ENCODE measurements around the gene EPHB3. TPM values are rescaled to one million over a fixed set of nuclear protein-coding genes. Genes with fewer than 3 reads are reported as not detected.

EPHB3 gene
- total and polyA plus RNA-seq, 7 donors: 1.6 to 20.2 (median 1.9) TPM

DNA sequence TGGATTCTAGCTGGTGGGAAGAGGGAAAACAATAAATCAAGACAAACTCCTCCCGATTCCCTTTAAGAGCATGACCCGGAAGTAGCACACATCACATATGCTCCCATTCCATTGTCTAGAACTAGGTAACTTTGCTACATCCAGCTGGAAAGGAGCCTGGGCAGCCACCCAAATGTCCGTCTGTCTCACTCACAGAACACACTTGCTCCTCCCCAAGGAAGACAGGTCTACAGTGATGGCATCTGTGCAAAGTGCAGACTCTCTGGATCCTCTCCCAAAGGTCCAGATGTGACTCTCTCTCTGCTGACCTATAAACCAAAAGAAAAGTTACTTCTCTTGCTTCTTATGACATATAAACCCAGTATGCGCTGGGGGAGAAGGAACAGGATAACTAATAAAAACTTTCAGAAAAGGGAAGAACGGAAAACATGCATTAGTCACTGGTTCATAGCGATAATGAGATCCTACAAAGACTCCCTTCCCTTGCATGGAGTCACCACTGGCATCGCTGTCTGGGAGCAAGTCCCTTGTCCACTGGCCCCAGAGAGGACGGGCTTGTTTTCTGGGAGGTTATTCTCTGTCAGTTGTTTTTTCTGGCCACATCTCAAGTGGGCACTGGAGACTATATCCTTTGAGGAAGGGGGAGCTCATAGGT lies 29.8 kb upstream of the EPHB3 start:
- H3K9me3 ChIP-seq: no peaks in the 10 kb centered on the region
- peaks cover 0 to 4% (median 0%) of the 10 kb centered on the region in 4 donors for H3K4me1 ChIP-seq
- DNase-seq: peak; percentile 12
- 50 to 61% methylated on average over 8 of the region's 8 CpGs for WGBS, 2 donors
- H3K27ac ChIP-seq: no peak overlapping the region
- H3K36me3 ChIP-seq: no peaks in the 10 kb centered on the region
- intact Hi-C loops (cut with DNase I): no loop called here
- H3K27me3 ChIP-seq: peaks cover 0 to 52% (median 0%) of the 10 kb centered on the region in 3 donors
- TF ChIP-seq POLR2AphosphoS5 (IDR thresholded peaks at IDR 0.05) (no peak), EP300 (IDR thresholded peaks at IDR 0.05) (no peak), POLR2A (IDR thresholded peaks at IDR 0.05) (no peak)
- TF ChIP-seq, protein P1, sequence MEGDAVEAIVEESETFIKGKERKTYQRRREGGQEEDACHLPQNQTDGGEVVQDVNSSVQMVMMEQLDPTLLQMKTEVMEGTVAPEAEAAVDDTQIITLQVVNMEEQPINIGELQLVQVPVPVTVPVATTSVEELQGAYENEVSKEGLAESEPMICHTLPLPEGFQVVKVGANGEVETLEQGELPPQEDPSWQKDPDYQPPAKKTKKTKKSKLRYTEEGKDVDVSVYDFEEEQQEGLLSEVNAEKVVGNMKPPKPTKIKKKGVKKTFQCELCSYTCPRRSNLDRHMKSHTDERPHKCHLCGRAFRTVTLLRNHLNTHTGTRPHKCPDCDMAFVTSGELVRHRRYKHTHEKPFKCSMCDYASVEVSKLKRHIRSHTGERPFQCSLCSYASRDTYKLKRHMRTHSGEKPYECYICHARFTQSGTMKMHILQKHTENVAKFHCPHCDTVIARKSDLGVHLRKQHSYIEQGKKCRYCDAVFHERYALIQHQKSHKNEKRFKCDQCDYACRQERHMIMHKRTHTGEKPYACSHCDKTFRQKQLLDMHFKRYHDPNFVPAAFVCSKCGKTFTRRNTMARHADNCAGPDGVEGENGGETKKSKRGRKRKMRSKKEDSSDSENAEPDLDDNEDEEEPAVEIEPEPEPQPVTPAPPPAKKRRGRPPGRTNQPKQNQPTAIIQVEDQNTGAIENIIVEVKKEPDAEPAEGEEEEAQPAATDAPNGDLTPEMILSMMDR (IDR thresholded peaks at IDR 0.05): no peak
- no peak overlapping the region for H3K4me3 ChIP-seq

DNA sequence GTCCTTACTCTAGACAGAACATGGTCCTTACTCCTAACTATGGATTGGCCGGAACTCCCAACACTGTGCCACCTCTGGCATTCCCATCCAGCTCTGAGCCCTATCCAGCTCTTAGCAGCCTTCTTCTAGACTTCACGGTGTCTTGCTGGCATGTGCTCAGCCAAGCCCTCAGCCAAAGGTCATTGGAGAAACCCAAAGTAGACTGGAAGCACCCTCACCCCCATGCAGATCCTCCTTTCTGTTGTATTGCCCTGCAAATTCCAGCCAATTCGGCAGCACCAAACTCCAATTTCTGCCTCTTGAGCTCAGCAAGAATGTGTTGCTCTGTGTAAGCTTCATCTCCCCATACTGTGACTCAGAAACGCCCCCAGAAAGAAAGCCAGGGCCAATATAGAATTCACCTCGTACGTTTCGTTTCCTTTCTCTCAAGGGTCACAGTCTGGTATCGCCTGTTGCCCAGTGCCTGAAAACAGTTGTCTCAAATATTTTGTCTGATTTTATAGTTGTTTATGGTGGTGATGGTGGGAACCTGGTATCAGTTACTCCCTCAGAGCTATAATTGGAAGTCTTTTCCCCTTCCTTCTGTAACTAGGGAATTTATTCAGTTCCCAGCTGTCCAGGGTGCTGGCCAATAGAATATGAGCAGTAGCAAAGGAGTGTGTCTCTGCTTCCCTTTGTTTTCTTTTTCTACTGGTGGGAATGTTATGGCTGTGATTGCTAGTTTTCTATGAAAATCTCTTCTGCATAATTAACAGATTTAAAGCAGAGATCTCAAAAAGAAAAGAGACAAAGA lies 28.4 kb upstream of the EPHB3 start:
- peak; percentile 5 for DNase-seq
- H3K27me3 ChIP-seq: peaks cover 0 to 43% (median 0%) of the 10 kb centered on the region in 3 donors
- H3K27ac ChIP-seq: no peak overlapping the region
- no peaks in the 10 kb centered on the region for H3K9me3 ChIP-seq
- peaks cover 0 to 4% (median 0%) of the 10 kb centered on the region in 4 donors for H3K4me1 ChIP-seq
- H3K4me3 ChIP-seq: no peak overlapping the region
- 83 to 89% methylated on average over 8 of the region's 8 CpGs for WGBS, 2 donors
- intact Hi-C loops (cut with DNase I): no loop called here
- H3K36me3 ChIP-seq: no peaks in the 10 kb centered on the region
- TF ChIP-seq, protein P1 (IDR thresholded peaks at IDR 0.05): no peak
- TF ChIP-seq POLR2A (IDR thresholded peaks at IDR 0.05) (no peak), EP300 (IDR thresholded peaks at IDR 0.05) (no peak), POLR2AphosphoS5 (IDR thresholded peaks at IDR 0.05) (no peak)

DNA sequence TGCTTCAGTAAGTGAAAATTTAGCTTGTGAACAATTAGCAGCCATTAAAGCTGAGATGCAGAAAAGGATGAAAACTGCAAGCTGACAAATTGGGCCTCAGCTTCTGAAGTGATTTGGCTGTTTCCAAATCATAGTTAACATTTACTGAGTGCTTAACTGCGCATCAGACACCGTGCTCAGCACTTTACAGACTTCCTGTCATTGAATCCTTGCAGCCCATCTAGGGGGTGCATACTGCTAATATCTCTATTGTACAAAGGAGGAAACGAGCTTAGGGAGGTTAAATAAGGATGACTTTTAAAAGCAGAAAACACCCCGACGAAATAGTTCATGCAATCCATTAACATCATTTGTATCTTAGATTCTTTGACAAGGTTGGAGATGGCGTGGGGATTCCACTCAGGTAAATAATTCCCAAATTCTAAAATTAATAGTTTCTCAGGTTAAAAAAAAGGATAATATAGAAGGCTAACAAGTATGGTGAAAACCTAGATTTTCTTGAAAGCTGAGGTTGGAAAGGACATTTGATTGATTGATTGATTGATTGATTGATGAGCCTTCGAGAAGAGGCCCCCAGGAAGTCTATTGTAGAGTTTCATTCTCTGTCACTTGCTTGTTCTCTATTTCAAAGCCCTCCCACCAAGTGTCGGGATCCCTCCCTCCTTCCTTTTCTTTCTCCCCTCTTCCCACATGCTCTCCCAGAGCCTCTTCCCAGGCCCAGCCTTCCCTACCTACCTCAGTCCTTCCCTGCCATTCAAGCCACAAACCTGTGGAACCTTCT lies 23.5 kb upstream of the EPHB3 start:
- Histone ChIP-seq H3K9me3 (no peaks in the 10 kb centered on the region), H3K4me1 (no peaks in the 10 kb centered on the region), H3K27ac (no peak overlapping the region), H3K36me3 (no peaks in the 10 kb centered on the region), H3K4me3 (no peak overlapping the region), H3K27me3 (peaks cover 0 to 49% (median 14%) of the 10 kb centered on the region in 3 donors)
- peak; percentile 7 for DNase-seq
- 60 to 82% methylated on average over 8 of the region's 8 CpGs for WGBS, 2 donors
- TF ChIP-seq, protein P1 (IDR thresholded peaks at IDR 0.05): no peak
- TF ChIP-seq POLR2A (IDR thresholded peaks at IDR 0.05): no peak
- no peak for TF ChIP-seq POLR2AphosphoS5 (IDR thresholded peaks at IDR 0.05)
- no peak for TF ChIP-seq EP300 (IDR thresholded peaks at IDR 0.05)
- intact Hi-C loops (cut with DNase I): no loop called here

DNA sequence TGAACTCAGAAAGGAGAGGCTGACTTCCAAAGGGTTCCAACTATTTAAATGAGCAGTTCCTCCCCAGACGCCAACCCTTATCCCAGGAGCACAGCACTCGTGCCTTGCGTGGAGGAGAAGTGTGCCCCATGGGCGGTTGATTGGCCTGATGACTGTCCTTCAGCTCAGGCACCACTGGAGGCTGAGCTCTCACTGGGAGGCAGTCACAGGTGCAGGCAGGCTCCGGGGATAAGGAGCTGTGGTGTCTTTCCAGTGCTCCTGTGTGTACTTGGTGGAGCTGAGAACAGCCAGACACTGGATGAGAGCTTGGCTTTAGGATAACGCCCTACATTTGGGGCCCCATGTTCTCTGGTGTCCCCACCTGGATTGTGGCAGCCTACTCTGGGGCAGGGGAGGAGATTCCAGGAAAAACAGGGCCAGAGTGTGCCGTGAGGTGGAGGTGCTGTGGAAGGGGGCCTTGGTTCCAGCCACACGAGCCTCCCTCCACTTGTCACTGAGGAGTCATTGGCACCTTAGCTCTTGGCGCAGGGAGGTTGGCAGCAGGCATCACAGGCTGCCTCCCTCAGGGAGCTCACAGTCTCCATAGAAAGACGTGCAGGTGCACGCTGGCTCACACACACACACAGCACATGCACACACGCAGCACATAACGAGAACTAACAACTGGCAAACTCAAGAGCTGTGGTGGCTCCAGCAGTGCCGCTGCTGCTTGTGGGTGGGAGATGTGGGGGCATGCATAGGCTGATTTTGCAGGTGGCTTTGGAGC lies 22.7 kb upstream of the EPHB3 start:
- intact Hi-C loops (cut with DNase I): no loop called here

More for the DNA sequence above, 22.7 kb upstream of the EPHB3 start:
- 79 to 90% methylated on average over 14 of the region's 14 CpGs for WGBS, 2 donors
- Histone ChIP-seq H3K27ac (no peak overlapping the region), H3K9me3 (no peaks in the 10 kb centered on the region), H3K27me3 (peaks cover 0 to 55% (median 22%) of the 10 kb centered on the region in 3 donors), H3K36me3 (no peaks in the 10 kb centered on the region), H3K4me3 (no peak overlapping the region), H3K4me1 (peaks cover 0 to 3% (median under 1%) of the 10 kb centered on the region in 4 donors)
- peak; percentile 48 for DNase-seq
- TF ChIP-seq EP300 (IDR thresholded peaks at IDR 0.05) (no peak), POLR2AphosphoS5 (IDR thresholded peaks at IDR 0.05) (no peak), POLR2A (IDR thresholded peaks at IDR 0.05) (no peak)
- TF ChIP-seq, protein P1 (IDR thresholded peaks at IDR 0.05): no peak

Data from sigmoid colon (tissue), 7 donors.